Hematopoietic multipotent progenitor cell treated with erythropoietin and hydrocortisone succinate and interleukin-3 and kit ligand, for 15 days (in vitro differentiated cells): ENCODE results near the gene CASD1.

Source experiments
- DNase-seq: peaks from one replicate; pipeline ENCODE4 v3.0.0-alpha.2; 2015; ENCODE audit warnings: low spot score

The CASD1 gene

DNA sequence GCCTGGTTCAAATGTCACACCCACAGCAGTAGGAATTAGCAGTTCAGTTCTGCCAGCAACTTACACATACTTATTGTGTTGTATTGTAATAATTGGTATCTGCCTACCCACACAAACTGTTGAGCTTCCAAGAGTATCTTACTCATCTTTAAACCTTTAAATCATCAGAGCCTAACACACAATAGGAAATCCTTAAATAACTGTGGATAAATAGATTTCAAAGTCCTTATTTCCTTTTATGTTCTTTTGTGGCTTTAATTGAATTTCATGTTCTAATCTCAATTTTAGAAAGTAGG lies 3.9 kb downstream of the CASD1 start:
- DNase-seq, result no peak

DNA sequence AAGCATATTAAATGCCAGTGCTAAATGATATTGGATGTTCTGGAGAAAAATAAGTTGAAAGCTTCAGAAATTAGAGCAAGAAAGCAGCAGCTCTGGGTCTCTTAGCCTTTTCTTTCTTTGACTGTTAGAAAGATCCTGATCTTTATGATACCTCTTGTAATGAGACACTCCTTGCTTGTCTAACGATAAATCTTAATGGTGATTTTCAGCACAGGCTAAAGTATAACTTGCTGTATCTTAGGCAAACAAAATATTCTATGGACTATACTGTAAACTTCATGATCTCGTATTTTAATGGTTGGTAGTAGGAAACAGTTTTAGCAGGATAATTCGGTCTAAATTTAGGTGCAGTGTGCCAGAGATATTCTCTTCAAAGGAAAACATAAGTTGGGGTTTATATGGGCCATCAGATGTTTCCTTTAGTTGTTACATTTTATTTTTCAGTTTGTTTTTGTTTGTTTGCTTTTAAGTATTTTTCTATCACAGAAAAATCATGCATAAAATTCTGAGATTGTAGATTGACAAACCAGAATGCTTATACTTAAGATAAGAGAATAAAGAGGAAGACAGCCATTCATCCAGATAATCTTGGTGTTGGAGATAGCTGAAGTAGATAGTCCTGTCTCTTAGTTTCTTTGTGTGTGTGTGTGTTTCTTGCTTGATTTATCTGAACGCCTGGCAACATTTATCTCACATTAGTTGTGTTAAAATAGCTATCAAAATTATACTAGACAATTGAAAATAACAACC lies 4.7 kb downstream of the CASD1 start:
- no peak for DNase-seq

DNA sequence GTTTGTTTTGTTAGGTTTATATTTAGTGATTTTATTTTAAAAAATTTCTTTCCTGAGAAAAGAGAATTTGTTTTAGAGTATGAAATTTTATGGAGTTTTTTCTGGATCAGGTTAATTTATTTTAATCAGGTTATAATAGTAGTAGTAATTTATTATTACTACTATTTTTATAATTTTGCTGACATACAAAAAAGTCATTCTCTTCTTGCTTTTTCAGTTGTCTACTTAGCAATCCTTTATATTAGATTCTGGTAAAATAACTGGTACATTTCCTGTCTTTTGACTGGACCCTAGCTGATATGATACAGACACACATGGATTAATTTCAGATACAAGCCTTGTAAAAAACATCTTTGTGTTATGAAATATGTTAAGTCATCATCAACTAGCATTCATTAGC lies 5.3 kb downstream of the CASD1 start:
- no peak for DNase-seq

GRCh38 chr7:94525923-94526322 lies 16.3 kb downstream of the CASD1 start:
- DNase-seq, result no peak

GRCh38 chr7:94529516-94529915 lies 19.9 kb downstream of the CASD1 start:
- DNase-seq, result no peak

DNA sequence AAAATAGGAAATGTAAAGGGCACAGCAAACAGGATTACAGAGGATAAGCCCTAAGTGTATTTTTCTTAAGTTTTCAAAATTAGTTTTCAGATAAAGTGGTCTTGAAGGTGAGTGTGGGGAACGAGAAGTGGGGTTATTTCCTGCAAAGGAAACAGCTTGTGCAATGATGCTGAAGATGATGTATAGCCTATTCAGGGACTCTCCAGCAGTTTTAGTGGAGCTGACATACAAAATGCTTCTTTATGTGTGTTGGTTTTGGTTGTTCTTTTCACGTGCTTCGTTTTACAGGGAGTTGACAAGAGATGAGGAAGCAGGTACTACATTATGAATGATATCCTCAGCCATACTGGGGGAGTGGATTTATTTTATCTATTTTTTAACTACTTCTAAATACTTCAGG lies 20.5 kb downstream of the CASD1 start:
- no peak for DNase-seq

GRCh38 chr7:94532676-94533075 lies 23.1 kb downstream of the CASD1 start:
- DNase-seq, result no peak

DNA sequence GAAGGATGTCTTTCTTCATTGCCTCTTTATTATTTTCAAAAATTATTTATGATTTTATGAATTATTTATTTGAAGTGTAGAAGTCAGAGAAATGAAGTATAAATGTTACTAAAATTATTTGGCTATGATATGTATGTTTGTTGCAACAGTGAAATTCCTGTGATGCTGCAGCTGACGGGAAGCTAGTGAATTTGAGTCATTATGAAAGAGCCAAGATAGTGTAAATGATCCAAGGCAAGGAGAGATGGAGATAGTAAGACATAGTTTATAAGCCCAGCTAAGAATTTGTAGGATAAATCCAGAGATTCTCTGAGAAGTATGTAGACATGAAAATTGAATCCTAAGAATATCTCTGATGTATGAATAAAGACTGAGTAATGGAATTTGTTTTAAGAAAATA lies 30.8 kb downstream of the CASD1 start:
- no peak for DNase-seq

DNA sequence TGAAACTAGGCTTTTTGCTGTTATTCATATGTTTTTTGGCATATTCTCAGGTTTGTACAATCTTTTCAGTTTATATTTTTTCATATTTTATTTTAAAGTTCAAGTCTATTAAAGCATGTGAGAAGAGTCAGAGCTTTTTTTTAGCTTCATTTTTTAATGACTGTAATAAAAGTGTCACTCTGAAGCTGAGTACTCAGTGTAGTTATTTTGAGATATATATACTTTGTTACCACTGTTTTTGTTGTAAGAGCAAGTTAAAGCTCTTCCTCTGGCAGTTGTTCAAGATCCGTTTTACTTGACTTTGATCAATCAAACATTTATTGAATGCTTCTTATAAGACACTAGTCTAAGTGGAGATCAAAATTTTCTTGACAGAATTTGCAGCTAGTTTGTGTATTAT lies 37.5 kb downstream of the CASD1 start:
- DNase-seq, result no peak

DNA sequence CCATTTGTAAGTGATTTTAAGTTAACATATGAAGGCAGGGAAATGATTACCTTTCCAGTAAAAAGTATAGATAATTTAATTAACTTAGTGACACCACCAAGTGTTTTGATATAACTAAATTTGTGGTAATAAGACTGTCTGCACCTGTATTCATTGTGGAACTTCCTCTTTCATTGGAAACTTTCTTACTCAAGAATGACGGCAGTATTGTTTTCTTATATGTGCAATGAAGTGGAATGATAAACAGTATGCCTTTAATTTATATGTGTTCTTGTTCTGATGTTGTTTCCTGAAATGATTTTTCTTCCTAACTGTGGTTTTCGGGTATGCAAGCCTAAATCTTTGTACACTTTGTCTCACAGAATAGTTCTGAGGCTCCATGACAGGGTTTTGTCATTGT lies 46.4 kb downstream of the CASD1 start:
- DNase-seq, result no peak

GRCh38 chr7:94557215-94557614 lies 47.6 kb downstream of the CASD1 start:
- DNase-seq, result no peak

- DNase-seq, result no peak
Measured at GRCh38 chr7:94559972-94560371, 50.4 kb downstream of the CASD1 start.

GRCh38 chr7:94561841-94562514 lies 52.4 kb downstream of the CASD1 start:
- no peak for DNase-seq

DNA sequence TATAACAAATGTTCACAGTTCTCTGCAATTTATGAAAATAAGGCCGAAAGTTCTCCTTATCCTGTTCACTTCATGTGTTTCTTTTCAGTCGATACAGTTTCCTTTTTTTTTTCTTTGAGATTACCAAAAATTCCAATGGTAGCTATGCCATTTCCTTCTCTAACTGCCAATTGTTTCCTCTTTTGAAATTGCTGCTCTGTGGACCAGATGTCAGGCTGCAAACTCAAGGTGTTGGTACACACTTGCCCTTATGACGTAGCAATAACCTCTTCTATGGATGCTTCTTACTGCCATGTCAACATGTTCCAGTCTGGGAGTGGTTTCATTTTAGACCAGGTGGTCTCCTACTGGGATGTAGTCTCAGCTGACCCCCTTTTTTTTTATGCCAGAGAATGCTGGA lies 52.9 kb downstream of the CASD1 start:
- DNase-seq, result no peak

GRCh38 chr7:94565247-94565894 lies 55.8 kb downstream of the CASD1 start:
- no peak for DNase-seq

DNA sequence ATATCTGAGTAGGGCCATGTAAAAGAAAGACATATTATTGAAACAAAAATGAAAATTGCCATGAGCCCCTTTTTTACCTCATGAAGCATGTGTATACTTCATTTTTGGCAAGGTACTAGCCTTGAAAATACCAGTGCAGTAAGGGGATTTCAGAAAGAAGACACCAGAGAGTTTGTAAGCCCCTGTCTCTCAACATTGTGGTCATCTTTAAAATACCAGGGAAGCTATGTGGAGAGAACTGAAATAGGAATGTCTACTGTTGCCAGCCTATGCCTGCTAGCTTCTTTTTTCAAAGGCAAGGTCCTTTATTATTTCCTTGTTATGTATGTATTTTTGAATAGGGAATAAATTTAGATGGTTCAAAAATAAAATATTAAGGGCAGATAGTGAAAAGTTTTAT lies 57.8 kb downstream of the CASD1 start:
- no peak for DNase-seq

- no peak for DNase-seq
Measured at GRCh38 chr7:94571816-94572215, 62.2 kb downstream of the CASD1 start.

DNA sequence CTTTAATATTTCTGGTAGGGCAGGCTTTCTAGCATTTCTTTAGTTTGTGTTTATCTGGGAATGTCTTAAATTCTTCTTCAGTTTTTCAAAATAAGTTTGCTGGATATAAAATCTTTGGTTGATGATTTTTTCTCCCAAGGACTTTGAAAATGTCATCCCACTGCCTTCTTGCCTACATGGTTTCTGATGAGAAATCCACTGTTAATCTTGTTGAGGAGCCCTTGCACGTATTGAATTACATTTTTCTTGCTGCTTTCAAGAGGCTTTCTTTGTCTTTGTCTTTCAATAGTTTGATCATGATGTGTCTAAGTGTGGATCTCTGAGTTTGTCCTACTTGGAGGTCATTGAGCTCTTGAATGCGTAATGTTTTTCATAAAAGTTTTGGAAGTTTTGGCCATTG lies 66.0 kb downstream of the CASD1 start:
- no peak for DNase-seq

- no peak for DNase-seq
Measured at GRCh38 chr7:94576316-94576715, 66.7 kb downstream of the CASD1 start.

GRCh38 chr7:94577357-94577756 lies 67.7 kb downstream of the CASD1 start:
- no peak for DNase-seq

GRCh38 chr7:94578614-94579013 lies 69.0 kb downstream of the CASD1 start:
- DNase-seq, result no peak

DNA sequence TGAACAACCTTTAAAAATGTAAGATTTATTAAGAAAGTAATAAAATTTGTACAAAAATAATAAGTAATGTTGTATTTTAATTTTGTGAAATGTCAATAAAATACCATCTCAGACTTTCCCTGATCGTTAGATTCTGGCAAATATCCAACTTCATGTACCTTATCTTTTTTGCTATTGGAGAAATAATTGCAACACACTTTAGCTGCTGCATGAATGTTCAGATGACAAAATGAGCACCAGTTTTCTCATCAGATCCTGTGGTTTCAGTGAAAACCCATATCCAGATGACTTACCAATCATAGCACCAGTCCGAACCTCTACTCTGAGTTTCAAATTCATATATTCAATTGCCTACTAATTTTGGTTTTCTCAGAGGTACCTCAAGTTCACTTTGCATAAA lies 69.9 kb downstream of the CASD1 start:
- no peak for DNase-seq

DNA sequence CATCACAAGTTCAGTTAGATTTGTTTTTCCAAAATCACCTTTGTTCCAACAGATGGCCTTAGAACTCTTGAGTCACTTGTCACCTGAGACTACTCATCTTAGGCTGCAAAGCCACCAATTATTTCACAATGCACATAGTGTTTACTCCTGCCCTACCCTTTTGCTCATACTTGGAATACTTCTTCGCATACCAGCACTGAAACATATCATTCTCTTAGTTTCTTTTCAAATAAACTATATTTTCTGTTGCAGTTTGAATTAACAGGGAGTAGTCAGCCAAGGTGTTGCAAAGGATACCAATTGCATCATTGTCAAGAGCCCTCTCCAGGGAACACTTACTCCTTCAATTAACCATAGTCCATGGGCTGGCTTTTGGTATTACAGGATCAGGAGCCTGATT lies 71.0 kb downstream of the CASD1 start:
- DNase-seq, result no peak

- DNase-seq, result no peak
Measured at GRCh38 chr7:94584113-94584512, 74.5 kb downstream of the CASD1 start.
